GM23248 (cell line): ENCODE measurements around the gene KNSTRN. TPM values are rescaled to one million over a fixed set of nuclear protein-coding genes. Genes with fewer than 3 reads are reported as not detected.
A peak's percentile ranks its signal among the peaks of the same experiment; 100 is the strongest.

ENCODE experiments used
- DNase-seq: peaks from one replicate; pipeline ENCODE4 v3.0.0-alpha.2; 2015
- H2AFZ ChIP-seq: fragments of 200-600 bp; sonication (generic); 2 replicates; pipeline ENCODE4 v1.6.1; 2016; ENCODE audit warnings: antibody characterized with exemption
- H3F3A ChIP-seq: fragments of 200-600 bp; sonication (generic); 2 replicates; pipeline ENCODE4 v1.6.1; 2016; ENCODE audit warnings: mild to moderate bottlenecking, antibody characterized with exemption, mixed run types; ENCODE audit not compliant: insufficient read depth
- H3K27ac ChIP-seq: fragments of 200-600 bp; sonication (generic); 2 replicates; pipeline ENCODE4 v1.5.1; 2016; ENCODE audit warnings: mild to moderate bottlenecking
- H3K27me3 ChIP-seq: fragments of 200-600 bp; sonication (generic); replicated peaks from 2 replicates; pipeline ENCODE4 v1.6.1; 2016; ENCODE audit warnings: mild to moderate bottlenecking; ENCODE audit not compliant: insufficient read depth
- H3K36me3 ChIP-seq: fragments of 200-600 bp; sonication (generic); 2 replicates; pipeline ENCODE4 v1.6.1; 2016; ENCODE audit warnings: low read depth, mild to moderate bottlenecking
- H3K4me1 ChIP-seq: fragments of 200-600 bp; sonication (generic); 2 replicates; pipeline ENCODE4 v1.6.1; 2016; ENCODE audit warnings: mild to moderate bottlenecking; ENCODE audit not compliant: insufficient read depth
- H3K4me2 ChIP-seq: fragments of 200-600 bp; sonication (generic); one replicate; pipeline ENCODE4 v1.6.1; 2016; ENCODE audit warnings: mild to moderate bottlenecking; ENCODE audit not compliant: unreplicated experiment
- H3K4me3 ChIP-seq: fragments of 200-600 bp; sonication (generic); 2 replicates; pipeline ENCODE4 v1.5.1; 2016; ENCODE audit warnings: mild to moderate bottlenecking
- H3K79me2 ChIP-seq: fragments of 200-600 bp; sonication (generic); 2 replicates; pipeline ENCODE4 v1.6.1; 2016; ENCODE audit warnings: mild to moderate bottlenecking; ENCODE audit not compliant: insufficient read depth
- H3K9ac ChIP-seq: fragments of 200-600 bp; sonication (generic); 2 replicates; pipeline ENCODE4 v1.6.1; 2016; ENCODE audit warnings: mild to moderate bottlenecking
- H3K9me2 ChIP-seq: fragments of 200-600 bp; sonication (generic); 2 replicates; pipeline ENCODE4 v1.6.1; 2016; ENCODE audit warnings: mixed run types, mild to moderate bottlenecking, moderate library complexity; ENCODE audit not compliant: insufficient read depth
- H3K9me3 ChIP-seq: fragments of 200-600 bp; sonication (generic); one replicate; pipeline ENCODE4 v1.6.1; 2017; ENCODE audit warnings: low read depth
- H4K20me1 ChIP-seq: fragments of 200-600 bp; sonication (generic); 2 replicates; pipeline ENCODE4 v1.6.0; 2016; ENCODE audit not compliant: insufficient read depth
- EZH2 ChIP-seq: fragments of 200-600 bp; sonication (generic); IDR thresholded peaks from 2 replicates; pipeline ENCODE4 v1.6.1; 2018; ENCODE audit warnings: antibody characterized with exemption, mild to moderate bottlenecking; ENCODE audit not compliant: insufficient read depth, poor library complexity, severe bottlenecking
- EZH2phosphoT487 ChIP-seq: fragments of 200-600 bp; sonication (generic); IDR thresholded peaks from 2 replicates; pipeline ENCODE4 v1.6.1; 2018; ENCODE audit warnings: antibody characterized with exemption, moderate library complexity, mild to moderate bottlenecking, low read depth; ENCODE audit not compliant: insufficient read depth
- WGBS, 2 experiments: methylation state at CpG; one replicate each; pipeline ENCODE4 v1.1.6; 2015 to 2017; ENCODE audit warnings: low lambda C conversion rate in 2 of 2, low coverage in 1 of 2; ENCODE audit errors: missing lambda C conversion rate in 2 of 2; 5-methylcytosine and 5-hydroxymethylcytosine counted together
- in situ Hi-C: fragments of 300-500 bp; cut with MboI; formaldehyde crosslinking; loops from 2 replicates; pipeline ENCODE4 v1.15.0; 2020
- polyA plus RNA-seq: library from polyadenylated mRNA; unstranded; fragments of >200 nt; fragmentation: Nextera tagmentation; extraction: Ambion mirVana; gene quantifications from 2 replicates; pipeline ENCODE4 v1.2.1, GENCODE V29; 2016
- total RNA-seq: library from RNA; depleted of rRNA; stranded (reverse); fragments of >200 nt; shearing (Covaris generic); gene quantifications from 2 replicates; pipeline ENCODE4 v1.2.3, GENCODE V29; 2014

The KNSTRN gene
- total and polyA plus RNA-seq, 2 experiments from 2014 or later, result 31.1 to 37.7 TPM

DNA sequence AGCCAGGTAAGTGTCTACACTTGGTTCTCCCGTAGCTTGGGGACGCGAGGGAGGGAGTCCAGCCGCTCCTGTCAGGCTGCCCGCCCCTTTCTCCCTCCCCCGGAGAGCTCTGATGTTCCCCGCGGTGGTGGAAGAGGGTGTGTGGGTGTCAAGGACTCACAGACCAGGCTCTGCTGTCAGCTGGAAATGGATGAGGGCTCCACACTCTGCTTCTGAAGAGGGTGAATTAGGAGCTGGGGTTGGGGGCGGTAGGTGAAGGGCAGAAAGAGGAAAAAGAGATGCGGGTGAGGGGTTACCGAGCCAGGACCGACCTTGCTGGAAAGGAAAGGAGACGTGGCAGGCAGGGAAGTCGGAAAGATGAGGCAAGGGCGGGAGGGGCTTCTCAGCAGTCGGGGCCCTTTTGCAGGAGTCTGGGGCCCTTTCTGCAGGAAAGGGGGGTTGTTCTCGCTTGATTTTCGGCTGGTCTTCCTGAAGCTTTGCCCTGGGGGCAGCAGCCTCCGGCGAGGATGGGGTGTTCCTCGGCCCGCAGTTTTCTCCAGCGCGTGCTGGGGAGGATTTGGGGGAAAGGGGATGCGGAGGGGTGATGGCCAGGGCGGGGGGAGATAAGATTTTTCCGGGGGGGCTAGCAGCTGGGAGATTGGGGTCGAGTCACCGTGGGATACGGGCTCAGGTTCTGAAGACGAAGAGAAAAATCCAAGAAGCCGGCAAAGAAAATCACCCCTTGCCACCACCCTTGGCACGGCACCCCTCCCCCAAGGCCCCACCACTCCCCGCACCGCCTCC is 57.6 kb downstream of the KNSTRN start:
- Histone ChIP-seq H3K4me3 (peak overlapping the region; percentile 75), H3K27me3 (peaks cover 16% of the 10 kb centered on the region), H3K4me2 (peak overlapping the region; percentile 99), H3K9me2 (no peaks in the 10 kb centered on the region), H2AFZ (peak overlapping the region; percentile 80), H4K20me1 (no peaks in the 10 kb centered on the region), H3K4me1 (peaks cover 15% of the 10 kb centered on the region), H3K27ac (no peak overlapping the region), H3F3A (peaks cover 23% of the 10 kb centered on the region), H3K9ac (peak overlapping the region; percentile 75), H3K9me3 (no peaks in the 10 kb centered on the region), H3K79me2 (peaks cover 34% of the 10 kb centered on the region), H3K36me3 (no peaks in the 10 kb centered on the region)
- TF ChIP-seq EZH2 (no peak), EZH2phosphoT487 (no peak)
- in situ Hi-C loops, result no loop called here
- DNase-seq, result peak; percentile 80
- WGBS, 2 experiments, result 2% methylated on average over 19 to 32 of the region's 35 CpGs

GRCh38 chr15:40440743-40441564 is 58.4 kb downstream of the KNSTRN start, which contains the start of gene BAHD1:
TSS of gene BAHD1 (plus strand) at chr15:40440953. CDS start at chr15:40458465, 17,512 bp downstream.
- peak within 1 kb of the TSS; percentile 99 for H3K4me2 ChIP-seq
- H3K4me3 ChIP-seq, result peak within 1 kb of the TSS; percentile 88
- peaks cover 37% of the 10 kb centered on the region for H3K79me2 ChIP-seq
- WGBS, 2 experiments, result 1% methylated on average over 12 to 66 of the region's 119 CpGs
- no peaks in the 10 kb centered on the region for H3K9me3 ChIP-seq
- peaks cover 23% of the 10 kb centered on the region for H3K4me1 ChIP-seq
- H3K27me3 ChIP-seq, result peaks cover 16% of the 10 kb centered on the region
- in situ Hi-C loops, result no loop called here
- no peaks in the 10 kb centered on the region for H3K9me2 ChIP-seq
- H3K27ac ChIP-seq, result no peak within 1 kb of the TSS
- H3K36me3 ChIP-seq, result no peaks in the 10 kb centered on the region
- peak within 1 kb of the TSS; percentile 80 for H2AFZ ChIP-seq
- no peak for TF ChIP-seq EZH2
- TF ChIP-seq EZH2phosphoT487, result no peak
- peak within 1 kb of the TSS; percentile 78 for H3K9ac ChIP-seq
- peaks cover 31% of the 10 kb centered on the region for H3F3A ChIP-seq
- DNase-seq, result peak; percentile 97
- no peaks in the 10 kb centered on the region for H4K20me1 ChIP-seq

GRCh38 chr15:40441565-40442531 is 59.3 kb downstream of the KNSTRN start:
- 2 to 4% methylated on average over 33 to 56 of the region's 119 CpGs for WGBS, 2 experiments
- Histone ChIP-seq H3K9ac (peak overlapping the region; percentile 78), H3K36me3 (no peaks in the 10 kb centered on the region), H3K4me1 (peaks cover 18% of the 10 kb centered on the region), H3K4me3 (peak overlapping the region; percentile 88), H3K4me2 (peak overlapping the region; percentile 78), H4K20me1 (no peaks in the 10 kb centered on the region), H3K27ac (no peak overlapping the region), H3K9me3 (no peaks in the 10 kb centered on the region), H3K27me3 (peaks cover 10% of the 10 kb centered on the region), H3F3A (peaks cover 33% of the 10 kb centered on the region), H3K9me2 (no peaks in the 10 kb centered on the region), H3K79me2 (peaks cover 46% of the 10 kb centered on the region), H2AFZ (peak overlapping the region; percentile 62)
- peak; percentile 44 for DNase-seq
- no peak for TF ChIP-seq EZH2phosphoT487
- no peak for TF ChIP-seq EZH2
- in situ Hi-C loops, result no loop called here
